Adrenal gland (tissue), 12 donors: ENCODE results near the gene MDM4. TPM values are rescaled to one million over a fixed set of nuclear protein-coding genes. Genes with fewer than 3 reads are reported as not detected.
"Not testable (repeated sequence)": the region's sequence is repeated elsewhere in the genome, so short reads cannot be mapped to it uniquely, and the experiment has no call there.

Source experiments
- DNase-seq, 7 donors: peaks; one replicate each; pipeline ENCODE4 v3.0.0-alpha.2; 2019 to 2020
- H3K27ac ChIP-seq, 5 donors: fragments of 200-600 bp; sonication (generic) in 4 of 5; 1 replicate in 3 of 5; 2 replicates in 2 of 5; pipeline versions ENCODE4 v1.5.1 to v1.8.0; 2016 to 2020; ENCODE audit warnings: mild to moderate bottlenecking in 1 of 5
- H3K27me3 ChIP-seq: fragments of 200-600 bp; 2 replicates; pipeline ENCODE4 v1.8.0; 2021
- H3K36me3 ChIP-seq, 2 donors: fragments of 200-600 bp; replicated peaks in 1 of 2; 1 replicate in 1 of 2; 2 replicates in 1 of 2; pipeline versions ENCODE4 v1.5.1 to v1.8.0; 2018 to 2022
- H3K4me1 ChIP-seq, 2 donors: fragments of 200-600 bp; replicated peaks in 1 of 2; 1 replicate in 1 of 2; 2 replicates in 1 of 2; pipeline versions ENCODE4 v1.5.1 to v1.8.0; 2018 to 2021
- H3K4me3 ChIP-seq, 4 donors: fragments of 200-600 bp; sonication (generic) in 3 of 4; one replicate each; pipeline ENCODE4 v1.5.1; 2016 to 2018
- H3K9me3 ChIP-seq, 3 donors: fragments of 200-600 bp; sonication (generic) in 1 of 3; replicated peaks in 1 of 3; 1 replicate in 2 of 3; 2 replicates in 1 of 3; pipeline versions ENCODE4 v1.5.1 to v1.8.0; 2016 to 2021
- POLR2A ChIP-seq, 2 donors: fragments of 450-650 bp; IDR thresholded peaks; one replicate each; pipeline ENCODE4 v1.6.1; 2017; ENCODE audit warnings: antibody characterized with exemption in 2 of 2, mild to moderate bottlenecking in 2 of 2, moderate library complexity in 1 of 2
- WGBS, 4 donors: extraction: QIAGEN DNeasy Blood & Tissue Kit in 2 of 4; methylation state at CpG; one replicate each; pipeline versions ENCODE4 v1.1.5 to v1.1.7; 2013 to 2017; 5-methylcytosine and 5-hydroxymethylcytosine counted together
- intact Hi-C, 2 donors: fragments of 100-400 bp; cut with DNase I; formaldehyde crosslinking; loops; one replicate each; pipeline versions ENCODE4 v1.14.1 to v1.15.0; 2022 to 2023
- polyA plus RNA-seq, 3 donors: library from polyadenylated mRNA; stranded (reverse); fragments of 200-250 nt in 2 of 3; fragments of 350-450 nt in 1 of 3; fragmentation: Illumina TruSeq in 1 of 3; extraction: RNeasy Lipid Tissue Mini Kit (QIAGEN cat#74804) in 1 of 3; gene quantifications; one replicate each; pipeline ENCODE4 v1.2.3, GENCODE V29; 2013 to 2014
- total RNA-seq, 9 donors: library from RNA; depleted of rRNA in 4 of 9; stranded (reverse); fragments of >200 nt in 4 of 9; fragments of 120-200 nt in 1 of 9; fragmentation: NEBNext Ultra II Directional in 1 of 9; extraction: Animal tissue kit (Norgen Biotek cat#: 25700) in 1 of 9; gene quantifications; one replicate each; pipeline versions ENCODE4 v1.1.0 to v1.2.4, GENCODE V29; 2013 to 2023
- TF ChIP-seq, protein P1 (sequence below), 6 experiments: fragments of 450-650 bp in 4 of 6; fragments of 200-600 bp in 2 of 6; sonication (generic) in 1 of 6; IDR thresholded peaks; 1 replicate in 5 of 6; 2 replicates in 1 of 6; pipeline versions ENCODE4 v1.5.1 to v1.8.0; 2016 to 2021; ENCODE audit warnings: antibody characterized with exemption in 6 of 6, mild to moderate bottlenecking in 2 of 6, moderate library complexity in 1 of 6
- donor health status: healthy with polysubstance abuse.
- donor health status: Bipolar disorder and iron deficiency.
- donor health status: DM: yes; HTN: yes; CAD: no.
- donor health status: DM: no; HTN: no; CAD: no.
- donor health status: DM: no; HTN: no; CAD: no.
- donor health status: DM: yes; HTN: yes; CAD: no.

The MDM4 gene
- total and polyA plus RNA-seq, 12 donors, result 11.3 to 77.4 (median 42.8) TPM

DNA sequence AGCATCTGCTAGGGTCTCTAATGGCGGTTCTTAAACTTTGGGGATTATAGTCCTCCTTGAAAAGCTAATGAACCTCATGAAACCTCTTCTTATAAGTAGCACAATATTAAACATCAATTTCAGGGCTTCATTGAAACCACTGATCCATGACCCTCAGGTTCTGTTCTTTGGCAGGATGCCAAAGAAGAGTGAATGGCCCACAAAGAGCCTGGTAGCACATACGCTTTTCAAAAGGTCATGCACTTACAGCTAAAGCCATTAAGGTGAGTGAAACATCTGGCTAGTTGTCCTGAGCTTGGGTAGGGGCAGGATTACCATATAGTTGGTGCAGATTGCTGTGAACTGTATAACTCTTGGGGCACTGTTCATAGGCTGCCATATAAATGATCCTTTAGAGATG is 42.3 kb downstream of the MDM4 start:
- no peak for TF ChIP-seq POLR2A (IDR thresholded peaks at IDR 0.05)
- TF ChIP-seq, protein P1, sequence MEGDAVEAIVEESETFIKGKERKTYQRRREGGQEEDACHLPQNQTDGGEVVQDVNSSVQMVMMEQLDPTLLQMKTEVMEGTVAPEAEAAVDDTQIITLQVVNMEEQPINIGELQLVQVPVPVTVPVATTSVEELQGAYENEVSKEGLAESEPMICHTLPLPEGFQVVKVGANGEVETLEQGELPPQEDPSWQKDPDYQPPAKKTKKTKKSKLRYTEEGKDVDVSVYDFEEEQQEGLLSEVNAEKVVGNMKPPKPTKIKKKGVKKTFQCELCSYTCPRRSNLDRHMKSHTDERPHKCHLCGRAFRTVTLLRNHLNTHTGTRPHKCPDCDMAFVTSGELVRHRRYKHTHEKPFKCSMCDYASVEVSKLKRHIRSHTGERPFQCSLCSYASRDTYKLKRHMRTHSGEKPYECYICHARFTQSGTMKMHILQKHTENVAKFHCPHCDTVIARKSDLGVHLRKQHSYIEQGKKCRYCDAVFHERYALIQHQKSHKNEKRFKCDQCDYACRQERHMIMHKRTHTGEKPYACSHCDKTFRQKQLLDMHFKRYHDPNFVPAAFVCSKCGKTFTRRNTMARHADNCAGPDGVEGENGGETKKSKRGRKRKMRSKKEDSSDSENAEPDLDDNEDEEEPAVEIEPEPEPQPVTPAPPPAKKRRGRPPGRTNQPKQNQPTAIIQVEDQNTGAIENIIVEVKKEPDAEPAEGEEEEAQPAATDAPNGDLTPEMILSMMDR (IDR thresholded peaks at IDR 0.05), result no peak
- no peaks in the 10 kb centered on the region for H3K36me3 ChIP-seq
- intact Hi-C loops, result no loop called here

DNA sequence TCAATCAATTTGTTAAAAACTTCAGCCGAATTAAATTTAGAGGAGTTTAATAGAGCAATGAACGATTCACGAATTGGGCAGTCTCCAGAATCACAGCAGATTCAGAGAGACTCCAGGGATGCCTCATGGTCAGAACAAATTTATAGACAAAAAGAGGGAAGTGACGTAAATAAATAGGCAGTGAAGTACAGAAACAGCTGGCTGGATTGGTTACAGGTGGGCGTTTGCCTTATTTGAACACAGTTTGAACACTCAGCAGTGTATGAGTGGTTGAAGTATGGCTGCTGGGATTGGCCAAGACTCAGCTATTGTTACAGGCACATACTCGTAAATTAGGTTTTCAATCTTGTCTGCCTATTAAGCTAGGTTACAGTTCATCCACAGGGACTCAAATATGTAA is 43.8 kb downstream of the MDM4 start:
- WGBS, 4 donors, result 87 to 92% (median 90%) methylated on average over 6 of the region's 6 CpGs
- not testable (repeated sequence) for H3K27ac ChIP-seq, H3K4me3 ChIP-seq, H3K27me3 ChIP-seq, H3K4me1 ChIP-seq, H3K36me3 ChIP-seq, H3K9me3 ChIP-seq, DNase-seq
- intact Hi-C loops, result loop anchor here in 1 of 2 donors (10.0 kb wide), 1 partner anchor 245 kb away; no protein-coding TSS in a partner anchor

More for the DNA sequence above, 42.3 kb downstream of the MDM4 start:
- Histone ChIP-seq H3K9me3 (no peaks in the 10 kb centered on the region), H3K27me3 (no peaks in the 10 kb centered on the region), H3K4me3 (no peak overlapping the region), H3K27ac (no peak overlapping the region), H3K4me1 (peaks cover under 1 to 6% of the 10 kb centered on the region in 2 donors)
- DNase-seq, result no peak
- WGBS, 4 donors, result 67 to 76% (median 73%) methylated on average over 2 of the region's 2 CpGs

DNA sequence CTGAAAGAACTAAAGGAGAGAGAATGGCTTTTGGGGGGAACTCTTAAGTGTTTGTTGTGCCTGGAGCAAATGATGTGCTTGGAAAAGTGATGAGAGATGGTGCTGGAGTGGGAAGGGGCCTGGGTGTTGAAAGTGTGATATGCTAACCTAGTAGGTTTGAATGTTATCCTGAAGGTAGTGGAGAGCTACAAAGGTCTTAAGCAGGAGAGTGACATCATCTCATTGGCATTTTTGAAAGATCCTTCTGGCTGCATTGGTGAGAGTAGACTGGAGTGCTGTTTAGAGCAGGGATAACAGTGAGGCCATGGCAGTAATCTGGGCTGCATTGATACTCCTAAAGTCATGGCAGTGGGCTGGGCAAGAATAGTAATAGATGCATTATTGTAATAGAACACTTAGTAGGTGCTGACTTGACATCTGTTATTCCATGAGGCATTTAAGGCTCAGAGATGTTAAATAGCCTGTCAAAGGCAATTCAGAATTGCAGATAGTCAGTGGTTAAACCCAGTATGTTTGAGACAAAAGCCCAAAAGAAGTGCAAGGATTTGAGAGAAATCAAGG is 44.5 kb downstream of the MDM4 start:
- Histone ChIP-seq H3K4me1 (no peaks in the 10 kb centered on the region), H3K27me3 (no peaks in the 10 kb centered on the region), H3K27ac (no peak overlapping the region), H3K4me3 (no peak overlapping the region), H3K36me3 (no peaks in the 10 kb centered on the region), H3K9me3 (no peaks in the 10 kb centered on the region)
- TF ChIP-seq, protein P1 (IDR thresholded peaks at IDR 0.05), result no peak
- no peak for TF ChIP-seq POLR2A (IDR thresholded peaks at IDR 0.05)
- DNase-seq, result no peak
- intact Hi-C loops, result loop anchor here in 1 of 2 donors (10.0 kb wide), 1 partner anchor 244 kb away; no protein-coding TSS in a partner anchor

DNA sequence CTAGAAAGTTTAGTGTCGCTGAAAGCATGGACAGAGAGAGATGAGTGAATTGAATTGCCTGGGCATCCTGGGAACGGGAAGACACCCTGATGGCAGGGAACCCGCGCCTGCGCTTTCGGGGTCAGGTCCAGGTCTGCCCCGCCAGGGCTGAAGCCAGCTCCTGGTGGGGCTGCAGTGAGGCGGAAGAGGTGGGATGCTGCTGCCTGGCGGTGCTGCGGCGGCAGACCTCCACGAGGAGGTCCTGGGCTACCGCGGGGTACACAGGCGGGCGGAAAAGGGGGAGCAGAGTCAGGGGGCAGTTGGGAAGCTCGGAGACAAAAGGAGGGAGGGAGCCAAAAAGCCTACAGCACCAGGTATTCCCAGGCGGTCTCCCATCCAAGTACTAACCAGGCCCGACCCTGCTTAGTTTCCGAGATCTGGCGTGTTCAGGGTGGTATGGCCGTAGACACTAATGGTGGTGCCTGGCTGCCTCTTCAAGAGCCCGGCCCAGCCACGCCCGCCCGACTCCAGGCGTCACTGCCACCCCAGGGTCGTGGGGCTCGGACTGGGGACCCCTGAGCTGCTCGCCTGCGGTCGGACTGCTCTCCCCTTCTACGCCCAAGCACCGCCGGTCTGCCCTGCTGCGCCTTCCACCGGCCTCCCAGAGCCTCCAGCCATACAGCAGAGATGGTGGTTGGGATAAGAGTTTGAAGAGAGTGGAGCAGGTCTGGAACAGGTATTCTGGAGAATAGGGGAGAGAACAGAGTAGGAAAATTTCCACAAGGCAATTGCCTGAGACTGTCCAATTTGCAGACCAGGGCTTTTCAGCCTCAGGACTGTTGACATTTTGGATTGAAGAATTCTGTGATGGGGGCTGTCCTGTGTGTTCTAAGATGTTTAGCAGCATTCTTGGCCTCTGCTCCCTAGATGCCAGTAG is 46.1 kb downstream of the MDM4 start:
- intact Hi-C loops, result loop anchor here in 1 of 2 donors (10.0 kb wide), 1 partner anchor 242 kb away; no protein-coding TSS in a partner anchor
- H3K36me3 ChIP-seq, result no peaks in the 10 kb centered on the region
- no peaks in the 10 kb centered on the region for H3K4me1 ChIP-seq
- H3K4me3 ChIP-seq, result no peak overlapping the region
- WGBS, 4 donors, result 90 to 94% (median 93%) methylated on average over 35 to 37 of the region's 37 CpGs
- no peaks in the 10 kb centered on the region for H3K9me3 ChIP-seq
- no peaks in the 10 kb centered on the region for H3K27me3 ChIP-seq
- no peak overlapping the region for H3K27ac ChIP-seq
- TF ChIP-seq, protein P1 (IDR thresholded peaks at IDR 0.05), result no peak
- TF ChIP-seq POLR2A (IDR thresholded peaks at IDR 0.05), result no peak
- DNase-seq, result no peak
